H1 (cell line): ENCODE data around the gene UBC. TPM values are rescaled to one million over a fixed set of nuclear protein-coding genes. Genes with fewer than 3 reads are reported as not detected.

Source experiments
- CTCF ChIA-PET: fragments of 300-600 bp; sonication (Branson Sonifier 250); formaldehyde crosslinking; loops from one replicate; lab custom pipeline; 2021; ENCODE audit not compliant: partially characterized antibody; lab: Charles Lee
- POLR2A ChIA-PET: fragments of 300-600 bp; sonication (Branson Sonifier 250); formaldehyde crosslinking; loops from one replicate; lab custom pipeline; 2021; ENCODE audit warnings: inconsistent platforms; ENCODE audit not compliant: partially characterized antibody; lab: Charles Lee
- DNase-seq, 2 experiments: peaks; one replicate each; pipeline versions ENCODE4 v3.0.0 to v3.0.0-alpha.2; 2010 to 2022; ENCODE audit warnings: low spot score in 2 of 2, low read depth in 1 of 2, mixed read lengths in 1 of 2
- FAIRE-seq: peaks from 2 replicates; lab custom pipeline; 2011; peaks lifted over from hg19 to GRCh38; lab: Jason Lieb, UNC
- H2AFZ ChIP-seq: 2 replicates; pipeline ENCODE4 v1.8.1; 2012; ENCODE audit warnings: low read length, inconsistent platforms
- H2AK5ac ChIP-seq: 2 replicates; pipeline ENCODE4 v1.6.1; 2013; ENCODE audit warnings: low read depth, low read length
- H2BK120ac ChIP-seq: replicated peaks from 2 replicates; pipeline ENCODE3; 2013; ENCODE audit warnings: low read depth, low read length, inconsistent platforms
- H2BK12ac ChIP-seq: 2 replicates; pipeline ENCODE4 v1.6.1; 2013; ENCODE audit warnings: low read depth, low read length
- H2BK15ac ChIP-seq: 2 replicates; pipeline ENCODE4 v1.6.1; 2013; ENCODE audit warnings: low read length
- H2BK20ac ChIP-seq: 2 replicates; pipeline ENCODE4 v1.6.1; 2013; ENCODE audit warnings: low read length
- H2BK5ac ChIP-seq: 2 replicates; pipeline ENCODE4 v1.6.1; 2013; ENCODE audit warnings: low read depth, low read length
- H3K14ac ChIP-seq: 2 replicates; pipeline ENCODE4 v1.6.1; 2013; ENCODE audit warnings: inconsistent platforms; ENCODE audit not compliant: insufficient read length
- H3K18ac ChIP-seq: 2 replicates; pipeline ENCODE4 v1.6.1; 2013; ENCODE audit warnings: low read length; ENCODE audit errors: extremely low read depth
- H3K23ac ChIP-seq: 2 replicates; pipeline ENCODE4 v1.6.1; 2013; ENCODE audit warnings: inconsistent platforms; ENCODE audit not compliant: insufficient read length
- H3K23me2 ChIP-seq: 2 replicates; pipeline ENCODE4 v1.6.1; 2013; ENCODE audit warnings: low read depth, low read length
- H3K27ac ChIP-seq: 2 replicates; pipeline ENCODE4 v1.6.1; 2011; ENCODE audit warnings: low read depth, low read length, inconsistent platforms
- H3K27me3 ChIP-seq, 4 experiments: replicated peaks in 1 of 4; 1 replicate in 1 of 4; 2 replicates in 3 of 4; pipeline versions ENCODE4 v1.6.1 to v1.8.1; 2011 to 2013; ENCODE audit warnings: low read length in 3 of 4, mild to moderate bottlenecking in 3 of 4, inconsistent platforms in 2 of 4, mixed read lengths in 2 of 4, moderate library complexity in 1 of 4; ENCODE audit not compliant: control insufficient read depth in 3 of 4, insufficient read depth in 3 of 4; ENCODE audit errors: extremely low read depth in 1 of 4
- H3K36me3 ChIP-seq, 4 experiments: 2 replicates each; pipeline versions ENCODE4 v1.6.1 to v1.8.1; 2011 to 2013; ENCODE audit warnings: mild to moderate bottlenecking in 4 of 4, low read length in 3 of 4, moderate library complexity in 2 of 4, control low read depth in 1 of 4, inconsistent platforms in 1 of 4; ENCODE audit not compliant: insufficient read depth in 4 of 4, control insufficient read depth in 2 of 4
- H3K4ac ChIP-seq: replicated peaks from 2 replicates; pipeline ENCODE3; 2013; ENCODE audit warnings: low read length, low read depth, mixed read lengths, inconsistent platforms; ENCODE audit not compliant: insufficient read length
- H3K4me1 ChIP-seq, 4 experiments: replicated peaks in 1 of 4; 1 replicate in 1 of 4; 2 replicates in 3 of 4; pipeline versions ENCODE4 v1.6.1 to v1.8.1; 2011 to 2013; ENCODE audit warnings: low read length in 3 of 4, inconsistent platforms in 2 of 4, mixed read lengths in 1 of 4; ENCODE audit not compliant: insufficient read depth in 4 of 4, control insufficient read depth in 3 of 4
- H3K4me2 ChIP-seq, 2 experiments: 2 replicates each; pipeline versions ENCODE4 v1.6.1 to v1.8.1; 2011 to 2013; ENCODE audit warnings: low read depth in 2 of 2, low read length in 2 of 2, control low read depth in 1 of 2, inconsistent platforms in 1 of 2, mild to moderate bottlenecking in 1 of 2; ENCODE audit not compliant: insufficient read depth in 1 of 2
- H3K4me3 ChIP-seq, 4 experiments: fragments of 200-600, 300-600 bp in 1 of 4; sonication (generic), shearing (Covaris generic), sonication (Bioruptor Twin) in 1 of 4; 2 replicates each; pipeline versions ENCODE4 v1.5.1 to v1.8.1; 2011 to 2016; ENCODE audit warnings: low read length in 4 of 4, low read depth in 3 of 4, control low read depth in 2 of 4, inconsistent platforms in 2 of 4, mild to moderate bottlenecking in 2 of 4, mixed read lengths in 1 of 4, moderate library complexity in 1 of 4; ENCODE audit not compliant: insufficient read depth in 2 of 4; ENCODE audit errors: extremely low read depth in 1 of 4
- H3K56ac ChIP-seq: replicated peaks from 2 replicates; pipeline ENCODE3; 2013; ENCODE audit warnings: low read depth, mild to moderate bottlenecking, mixed read lengths, low read length, inconsistent platforms; ENCODE audit not compliant: insufficient read length
- H3K79me1 ChIP-seq: 2 replicates; pipeline ENCODE4 v1.6.1; 2013; ENCODE audit warnings: low read depth, low read length, control low read depth
- H3K79me2 ChIP-seq, 2 experiments: 2 replicates each; pipeline versions ENCODE4 v1.6.1 to v1.8.1; 2012 to 2013; ENCODE audit warnings: low read length in 2 of 2, mild to moderate bottlenecking in 2 of 2, inconsistent platforms in 1 of 2; ENCODE audit not compliant: insufficient read depth in 2 of 2, control insufficient read depth in 1 of 2
- H3K9ac ChIP-seq, 4 experiments: replicated peaks in 1 of 4; 1 replicate in 1 of 4; 2 replicates in 3 of 4; pipeline versions ENCODE4 v1.6.1 to v1.8.1; 2011 to 2013; ENCODE audit warnings: low read depth in 3 of 4, low read length in 3 of 4, control low read depth in 2 of 4, mild to moderate bottlenecking in 2 of 4, moderate library complexity in 2 of 4, inconsistent platforms in 1 of 4; ENCODE audit errors: extremely low read depth in 1 of 4
- H3K9me3 ChIP-seq, 2 experiments: 2 replicates each; pipeline versions ENCODE4 v1.6.1 to v1.8.1; 2012 to 2013; ENCODE audit warnings: mild to moderate bottlenecking in 2 of 2, moderate library complexity in 2 of 2, control low read depth in 1 of 2, inconsistent platforms in 1 of 2, low read depth in 1 of 2, low read length in 1 of 2, mixed read lengths in 1 of 2; ENCODE audit not compliant: insufficient read depth in 2 of 2
- H4K20me1 ChIP-seq, 2 experiments: replicated peaks in 1 of 2; 2 replicates each; pipeline versions ENCODE3 to v1.8.1; 2011 to 2013; ENCODE audit warnings: inconsistent platforms in 2 of 2, low read length in 2 of 2, mild to moderate bottlenecking in 1 of 2; ENCODE audit not compliant: insufficient read depth in 2 of 2, control insufficient read depth in 1 of 2
- H4K5ac ChIP-seq: 2 replicates; pipeline ENCODE4 v1.6.1; 2013; ENCODE audit warnings: low read length, low read depth, mixed read lengths, inconsistent platforms; ENCODE audit not compliant: insufficient read length
- H4K8ac ChIP-seq: 2 replicates; pipeline ENCODE4 v1.8.0; 2013; ENCODE audit warnings: mild to moderate bottlenecking, moderate library complexity, low read length, inconsistent platforms; ENCODE audit not compliant: insufficient read depth; ENCODE audit errors: extremely low read depth
- H4K91ac ChIP-seq: replicated peaks from 2 replicates; pipeline ENCODE3; 2013; ENCODE audit warnings: low read length, mixed read lengths, inconsistent platforms; ENCODE audit not compliant: insufficient read length
- CBX5 ChIP-seq: fragments of 300-800, 300-1000 bp; sonication (generic); IDR thresholded peaks from 2 replicates; pipeline ENCODE4 v1.7.1; 2016; ENCODE audit warnings: antibody characterized with exemption, low read length, low read depth
- CEBPB ChIP-seq: IDR thresholded peaks from 2 replicates; pipeline ENCODE4 v1.6.1; 2012; ENCODE audit warnings: low read depth, low read length
- CTBP2 ChIP-seq: IDR thresholded peaks from 2 replicates; pipeline ENCODE4 v1.7.0; 2011; ENCODE audit warnings: borderline replicate concordance, mild to moderate bottlenecking, moderate library complexity, mixed read lengths, low read length; ENCODE audit not compliant: insufficient read depth, insufficient read length
- KDM1A ChIP-seq: fragments of 200-600, 300-600 bp; sonication (generic); IDR thresholded peaks from 2 replicates; pipeline ENCODE4 v1.7.1; 2016; ENCODE audit warnings: mild to moderate bottlenecking, low read length, borderline replicate concordance
- POLR2A ChIP-seq, 2 experiments: IDR thresholded peaks; 1 replicate in 1 of 2; 2 replicates in 1 of 2; pipeline ENCODE4 v1.6.1; 2011; ENCODE audit warnings: low read depth in 2 of 2, low read length in 2 of 2, mild to moderate bottlenecking in 2 of 2; ENCODE audit errors: control extremely low read depth in 1 of 2
- POLR2AphosphoS5 ChIP-seq: IDR thresholded peaks from 2 replicates; pipeline ENCODE4 v1.6.1; 2011; ENCODE audit warnings: low read depth, low read length
- RNF2 ChIP-seq: fragments of 200-900, 300-1000 bp; sonication (generic); IDR thresholded peaks from 2 replicates; pipeline ENCODE4 v1.7.1; 2016; ENCODE audit warnings: borderline replicate concordance, low read depth, mild to moderate bottlenecking, antibody characterized with exemption, low read length; ENCODE audit not compliant: poor library complexity, severe bottlenecking; ENCODE audit errors: missing control alignments
- SIRT6 ChIP-seq: IDR thresholded peaks from one replicate; pipeline ENCODE4 v1.7.1; 2012; ENCODE audit warnings: low read length, inconsistent platforms
- ZNF274 ChIP-seq: IDR thresholded peaks from 2 replicates; pipeline ENCODE4 v1.7.0; 2012; ENCODE audit warnings: low read length, borderline replicate concordance; ENCODE audit errors: extremely low read depth
- WGBS, 2 experiments: shearing (Covaris generic) in 1 of 2; methylation state at CpG; one replicate each; pipeline versions ENCODE4 v1.1.6 to v1.1.7; 2013 to 2015; ENCODE audit warnings: low lambda C conversion rate in 2 of 2, mixed read lengths in 2 of 2, inconsistent platforms in 1 of 2, low coverage in 1 of 2, missing lambda C conversion rate in 1 of 2; ENCODE audit not compliant: insufficient replicate concordance in 2 of 2, insufficient coverage in 1 of 2, insufficient read length in 1 of 2; ENCODE audit errors: extremely low coverage in 1 of 2, missing lambda C conversion rate in 1 of 2; 5-methylcytosine and 5-hydroxymethylcytosine counted together
- polyA plus RNA-seq, 7 experiments: library from polyadenylated mRNA; depleted of rRNA in 3 of 7; stranded (reverse) in 5 of 7; unstranded in 2 of 7; fragments of >200 nt in 5 of 7; fragments of 200-250 nt in 2 of 7; gene quantifications; 1 replicate in 5 of 7; 2 replicates in 1 of 7; 4 replicates in 1 of 7; pipeline versions ENCODE4 v1.2.1 to v1.2.3, GENCODE V29; 2011 to 2013; ENCODE audit warnings: missing spikeins in 2 of 7, mixed read lengths in 2 of 7
- total RNA-seq: library from RNA; stranded (reverse); fragmentation: NEBNext Ultra II Directional; extraction: Animal tissue kit (Norgen Biotek cat#: 25700); gene quantifications from 2 replicates; pipeline ENCODE4 v1.2.1, GENCODE V29; 2021
- TF ChIP-seq, protein P1 (sequence below): IDR thresholded peaks from 2 replicates; pipeline ENCODE4 v1.6.1; 2011; ENCODE audit warnings: low read length, improper control_type of control experiment

Gene UBC
- total and polyA plus RNA-seq, 2 of the 8 experiments (the other 6 are each of a cell fraction or from before 2014, with no cell fraction given): 559 to 749 TPM

DNA sequence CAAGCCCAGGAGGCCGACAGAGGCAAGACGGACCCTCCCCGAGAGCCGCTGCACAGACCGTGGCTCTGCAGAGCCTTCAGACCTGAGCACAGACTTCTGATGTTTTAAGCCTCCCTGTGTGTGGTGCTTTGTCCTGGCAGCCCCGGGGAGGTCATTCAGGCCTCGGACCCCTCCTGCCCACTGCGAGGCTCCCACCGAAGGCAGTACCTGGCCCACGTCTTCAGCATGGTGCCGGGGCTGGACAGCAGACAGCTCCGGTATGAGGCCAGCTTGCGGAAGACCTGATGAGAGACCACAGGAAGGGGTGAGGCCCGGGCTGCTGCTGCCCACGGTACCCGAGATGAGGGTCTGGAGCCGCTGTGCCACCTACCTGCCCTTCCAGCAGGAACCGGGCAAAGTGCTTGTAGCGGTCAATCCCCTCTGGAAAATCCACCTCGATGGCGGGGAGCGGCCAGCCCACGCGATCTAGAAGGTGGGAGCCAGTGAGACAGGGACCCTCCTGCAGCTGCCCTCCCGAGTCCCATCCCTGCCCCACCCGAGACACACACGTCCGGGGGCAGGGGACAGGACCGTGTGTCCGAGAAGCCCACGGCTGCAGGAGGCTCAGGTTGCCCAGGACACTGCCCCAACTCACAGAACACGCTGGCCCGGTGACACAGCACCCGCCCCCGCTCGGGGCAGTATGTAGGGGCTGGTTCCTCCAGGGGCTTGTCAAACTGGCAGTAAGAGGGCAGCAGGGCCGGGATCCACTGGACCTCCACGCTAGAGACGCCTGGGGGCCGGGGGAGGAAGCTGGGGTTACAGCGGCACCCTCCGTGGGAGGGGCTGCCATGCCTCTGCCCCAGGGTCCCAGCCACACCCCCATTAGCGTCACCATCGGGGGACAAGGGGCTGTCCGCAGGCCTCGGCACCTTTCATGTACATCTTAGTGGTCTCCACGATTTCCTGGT lies 35.6 kb upstream of the UBC start:
- Histone ChIP-seq H2BK15ac (no peak overlapping the region), H3K56ac (no peak overlapping the region), H3K79me2 (no peaks in the 10 kb centered on the region), H3K27me3 (no peaks in the 10 kb centered on the region), H3K36me3 (peaks cover 14 to 49% (median 37%) of the 10 kb centered on the region in 4 experiments), H4K8ac (no peak overlapping the region; the same call in 1 of the 2 replicates), H3K9me3 (no peaks in the 10 kb centered on the region), H2BK20ac (no peak overlapping the region), H2AFZ (no peak overlapping the region), H4K91ac (no peak overlapping the region), H3K23me2 (no peaks in the 10 kb centered on the region), H3K18ac (no peak overlapping the region), H2AK5ac (no peak overlapping the region), H2BK12ac (no peak overlapping the region), H3K4me1 (no peaks in the 10 kb centered on the region), H4K5ac (no peak overlapping the region), H3K79me1 (no peaks in the 10 kb centered on the region; the same call in 1 of the 2 replicates), H2BK120ac (no peak overlapping the region), H3K27ac (no peak overlapping the region), H3K23ac (no peak overlapping the region), H3K9ac (no peak overlapping the region; a peak in 1 of 7 replicates), H3K4me3 (no peak overlapping the region), H2BK5ac (no peak overlapping the region), H4K20me1 (peaks cover 0 to 4% of the 10 kb centered on the region in 2 experiments), H3K4me2 (no peak overlapping the region), H3K14ac (no peak overlapping the region), H3K4ac (no peak overlapping the region)
- FAIRE-seq: no peak
- 90% methylated on average over 36 of the region's 47 CpGs; no CpG with 5 or more reads in 1 of the 2 experiments for WGBS, 2 experiments
- POLR2A ChIA-PET: interaction anchor here (1.3 to 1.4 kb wide), 2 partner anchors 8 to 32 kb away, joined by 3 to 5 read pairs; no protein-coding TSS in a partner anchor
- CTCF ChIA-PET: interaction anchor here (1.2 kb wide), 1 partner anchor 10 kb away, joined by 5 read pairs; no protein-coding TSS in a partner anchor
- DNase-seq: no peak
- no peak for TF ChIP-seq CTBP2
- no peak for TF ChIP-seq ZNF274
- no peak for TF ChIP-seq POLR2AphosphoS5
- TF ChIP-seq SIRT6: no peak
- TF ChIP-seq RNF2: no peak
- TF ChIP-seq CBX5: no peak
- TF ChIP-seq KDM1A: no peak
- TF ChIP-seq POLR2A (IDR thresholded peaks at IDR 0.05; ENCODE audit: control extremely low read depth in 1 of 2, low read depth in 2 of 2, low read length in 2 of 2): no peak
- TF ChIP-seq, protein P1, sequence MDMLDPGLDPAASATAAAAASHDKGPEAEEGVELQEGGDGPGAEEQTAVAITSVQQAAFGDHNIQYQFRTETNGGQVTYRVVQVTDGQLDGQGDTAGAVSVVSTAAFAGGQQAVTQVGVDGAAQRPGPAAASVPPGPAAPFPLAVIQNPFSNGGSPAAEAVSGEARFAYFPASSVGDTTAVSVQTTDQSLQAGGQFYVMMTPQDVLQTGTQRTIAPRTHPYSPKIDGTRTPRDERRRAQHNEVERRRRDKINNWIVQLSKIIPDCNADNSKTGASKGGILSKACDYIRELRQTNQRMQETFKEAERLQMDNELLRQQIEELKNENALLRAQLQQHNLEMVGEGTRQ: no peak
- no peak for TF ChIP-seq CEBPB
